ENCODE measurements around the gene MAPK12. TPM values are rescaled to one million over a fixed set of nuclear protein-coding genes. Genes with fewer than 3 reads are reported as not detected.

The MAPK12 gene
- total and polyA plus RNA-seq, 2 donors (not counting 3 experiments of a cell fraction or from before 2014, with no cell fraction given): 72.3 to 86.8 TPM

DNA sequence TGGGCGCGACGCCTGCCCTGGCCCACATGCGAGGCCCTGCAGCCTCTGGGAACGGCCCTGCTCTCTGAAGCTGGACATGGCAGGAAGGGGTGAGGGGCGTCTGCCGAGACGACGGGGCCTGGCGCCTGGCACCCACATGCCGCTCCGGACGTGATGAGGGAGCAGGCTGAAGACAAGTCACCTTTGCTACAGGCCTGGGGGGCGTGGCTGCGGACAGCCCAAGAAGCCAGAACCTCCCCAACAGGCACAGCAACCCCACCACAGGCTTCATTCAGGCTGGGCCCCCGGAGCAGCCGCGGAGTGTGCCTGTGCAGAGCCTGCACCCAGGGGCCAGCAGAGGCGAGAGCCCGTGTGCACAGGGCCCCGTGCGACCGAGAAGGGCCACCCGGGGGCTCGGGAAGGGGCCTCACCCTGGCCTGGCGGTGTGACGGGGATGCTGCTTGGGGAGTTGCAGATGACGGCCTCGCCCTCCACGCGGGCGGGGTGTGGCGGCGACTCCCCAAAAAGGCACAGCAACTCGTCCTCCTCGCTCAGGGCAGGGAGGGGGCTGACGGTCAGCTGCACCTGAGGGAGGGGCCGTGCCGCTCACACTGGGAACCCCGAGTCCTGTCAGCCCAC lies 25.3 kb upstream of the MAPK12 start:
- intact Hi-C loops (cut with micrococcal nuclease): no loop called here
- ChIA-PET POLR2A (no interaction called here), CTCF (no interaction called here)
- TF ChIP-seq POLR2AphosphoS5 (IDR thresholded peaks at IDR 0.05; ENCODE audit: insufficient read depth, low read depth, low read length) (no peak), CTCF (IDR thresholded peaks at IDR 0.05; ENCODE audit: extremely low read depth in 1 of 2, insufficient read depth in 1 of 2, low read depth in 1 of 2, low read length in 2 of 2) (no peak), GATA2 (IDR thresholded peaks at IDR 0.05; ENCODE audit: insufficient read depth, insufficient read length, low read depth, low read length) (no peak), FOS (IDR thresholded peaks at IDR 0.05; ENCODE audit: borderline replicate concordance, insufficient read depth, low read length) (no peak), EZH2 (IDR thresholded peaks at IDR 0.05; ENCODE audit: borderline replicate concordance, low read depth, low read length, severe bottlenecking) (no peak), MYC (IDR thresholded peaks at IDR 0.05; ENCODE audit: low read depth, low read length) (no peak), POLR2A (IDR thresholded peaks at IDR 0.05; ENCODE audit: low read depth, low read length) (no peak), JUN (IDR thresholded peaks at IDR 0.05; ENCODE audit: borderline replicate concordance, insufficient read depth, insufficient read length, low read depth) (no peak)
- TF ChIP-seq, protein P1, sequence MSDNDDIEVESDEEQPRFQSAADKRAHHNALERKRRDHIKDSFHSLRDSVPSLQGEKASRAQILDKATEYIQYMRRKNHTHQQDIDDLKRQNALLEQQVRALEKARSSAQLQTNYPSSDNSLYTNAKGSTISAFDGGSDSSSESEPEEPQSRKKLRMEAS (IDR thresholded peaks at IDR 0.05; ENCODE audit: insufficient read depth, insufficient read length): no peak
- no peak overlapping the region for H3K4me3 ChIP-seq (replicated peaks in 1 of 3; ENCODE audit: insufficient read depth in 1 of 3, low read depth in 1 of 3, low read length in 3 of 3)
- no peak overlapping the region for H3K4me2 ChIP-seq (ENCODE audit: insufficient read depth, low read length)
- peaks cover 2% of the 10 kb centered on the region for H3K4me1 ChIP-seq (ENCODE audit: control insufficient read depth, extremely low read depth, insufficient read depth, low read length)
- H3K79me2 ChIP-seq (ENCODE audit: control insufficient read depth, insufficient read depth, low read length): peaks cover 31% of the 10 kb centered on the region
- no peak overlapping the region for H3K9ac ChIP-seq (replicated peaks; ENCODE audit: extremely low read depth, insufficient read depth, low read length)
- H3K9me3 ChIP-seq (replicated peaks; ENCODE audit: control insufficient read depth, insufficient read depth, low read length): no peaks in the 10 kb centered on the region
- no peaks in the 10 kb centered on the region for H3K9me1 ChIP-seq (replicated peaks; ENCODE audit: control insufficient read depth, extremely low read depth, insufficient read depth, low read length)
- no peaks in the 10 kb centered on the region for H3K27me3 ChIP-seq (ENCODE audit: control insufficient read depth in 2 of 2, insufficient read depth in 2 of 2, low read length in 2 of 2)
- H4K20me1 ChIP-seq (replicated peaks; ENCODE audit: control insufficient read depth, extremely low read depth, insufficient read depth, low read length): no peaks in the 10 kb centered on the region
- FAIRE-seq: no peak
- no peak overlapping the region for H3K27ac ChIP-seq (ENCODE audit: insufficient read depth, low read depth, low read length)
- BruUV-seq (replicated peaks): no TSS peak
- peaks cover 25 to 79% of the 10 kb centered on the region in 2 experiments for H3K36me3 ChIP-seq (ENCODE audit: control insufficient read depth in 2 of 2, extremely low read depth in 1 of 2, insufficient read depth in 2 of 2, low read length in 2 of 2)
- H2AFZ ChIP-seq (ENCODE audit: low read depth, low read length): no peak overlapping the region
- dilution Hi-C loops (cut with MboI; ENCODE audit: extremely low pct_ligation_motif_present, low sequenced_read_pairs): no loop called here
- no peak for DNase-seq (ENCODE audit: low read depth, low spot score)

All from endothelial cell of umbilical vein (primary cell).